Inflammatory macrophage (primary cell): Measurements from ENCODE around the gene KHDRBS1.
"Not testable (repeated sequence)": the region's sequence is repeated elsewhere in the genome, so short reads cannot be mapped to it uniquely, and the experiment has no call there.

Source experiments
- DNase-seq, 2 donors: peaks; one replicate each; pipeline ENCODE4 v3.0.0-alpha.2; 2020 to 2022

Gene KHDRBS1

DNA sequence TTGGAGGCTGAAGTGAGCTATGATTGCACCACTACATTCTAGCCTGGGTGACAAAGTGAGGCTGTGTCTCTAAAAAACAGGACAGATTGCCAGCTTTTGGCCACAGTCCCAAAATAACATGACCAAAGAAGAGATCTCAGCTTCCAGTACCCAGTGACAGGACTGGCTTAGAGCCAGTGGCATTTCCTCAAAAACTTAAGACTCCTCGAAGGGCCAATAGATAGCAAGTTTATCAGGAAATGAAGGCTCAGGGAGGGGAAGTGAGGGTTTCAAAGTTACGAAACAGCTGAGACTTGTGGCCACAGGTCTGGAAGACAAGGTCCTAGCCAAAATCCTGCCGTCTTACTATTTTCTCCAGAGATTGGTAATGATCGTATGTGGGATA is 52.8 kb downstream of the KHDRBS1 start:
- peak; percentile 95 to 98 for DNase-seq

DNA sequence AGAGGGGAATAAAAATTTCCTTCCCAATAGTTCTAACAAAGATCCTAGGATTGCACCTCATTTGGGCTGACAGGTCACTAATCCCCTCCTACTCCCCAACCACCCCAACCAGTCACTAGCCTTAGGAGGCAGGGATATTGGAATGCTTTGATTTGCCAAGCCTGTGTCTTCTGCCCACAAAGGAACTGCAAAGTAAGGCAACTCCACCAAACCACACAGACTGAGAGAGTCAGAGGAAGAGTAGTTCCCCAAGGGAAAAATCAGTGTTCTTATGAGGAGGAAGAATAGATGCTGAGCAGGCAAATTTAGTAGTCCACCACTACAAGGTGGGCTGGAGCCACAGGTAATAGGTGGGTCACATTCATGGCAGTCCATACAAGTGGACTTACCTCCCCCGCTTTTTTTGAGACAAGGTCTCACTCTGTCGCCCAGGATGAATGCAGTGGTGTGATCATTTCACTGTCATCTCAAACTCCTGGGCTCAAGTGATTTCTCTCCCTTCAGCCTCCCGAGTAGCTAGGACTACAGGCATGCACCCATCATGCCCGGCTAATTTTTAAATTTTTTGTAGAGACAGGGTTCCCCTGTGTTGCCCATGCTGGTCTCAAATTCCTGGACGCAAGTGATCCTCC is 55.4 kb downstream of the KHDRBS1 start:
- DNase-seq, result peak; percentile 38 to 43

DNA sequence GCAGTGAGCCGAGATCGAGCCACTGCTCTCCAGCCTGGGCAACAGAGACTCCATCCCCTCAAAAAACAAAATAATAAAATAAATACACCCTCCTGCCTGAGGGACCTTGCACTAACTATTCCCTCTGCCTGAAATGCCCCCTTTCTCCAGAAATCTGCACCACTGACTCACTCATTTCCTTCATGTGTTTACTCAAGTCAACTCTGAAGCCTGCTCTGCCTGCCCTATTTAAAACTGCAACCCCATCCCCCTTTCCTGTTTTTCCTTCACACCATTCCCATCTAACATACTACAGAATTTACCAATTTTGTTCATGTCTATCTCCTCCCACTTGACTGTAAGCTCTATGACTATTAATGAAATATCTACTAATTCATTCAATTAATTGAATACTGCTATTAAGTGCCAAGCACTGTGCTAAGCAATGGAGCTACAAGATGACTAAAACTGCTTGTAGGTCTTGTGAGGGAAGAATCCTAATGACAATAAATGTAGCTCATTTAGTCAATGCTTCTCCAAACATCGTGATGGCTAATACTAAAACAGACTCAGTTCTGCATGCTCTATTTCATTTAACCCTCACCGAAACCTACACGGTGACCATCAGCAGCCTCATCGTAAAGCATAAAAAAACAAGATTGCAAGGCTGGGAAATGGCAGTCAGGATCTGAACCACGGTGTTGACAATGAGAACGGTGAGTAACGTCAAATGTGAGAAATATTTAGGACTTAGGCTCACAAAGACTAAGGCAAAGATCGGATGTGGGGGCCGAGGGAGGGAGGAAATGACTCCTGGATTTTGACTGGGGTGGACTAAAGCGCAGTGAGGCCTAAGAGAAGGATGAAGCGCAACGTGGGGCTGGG is 58.3 kb downstream of the KHDRBS1 start:
- DNase-seq, result no peak

DNA sequence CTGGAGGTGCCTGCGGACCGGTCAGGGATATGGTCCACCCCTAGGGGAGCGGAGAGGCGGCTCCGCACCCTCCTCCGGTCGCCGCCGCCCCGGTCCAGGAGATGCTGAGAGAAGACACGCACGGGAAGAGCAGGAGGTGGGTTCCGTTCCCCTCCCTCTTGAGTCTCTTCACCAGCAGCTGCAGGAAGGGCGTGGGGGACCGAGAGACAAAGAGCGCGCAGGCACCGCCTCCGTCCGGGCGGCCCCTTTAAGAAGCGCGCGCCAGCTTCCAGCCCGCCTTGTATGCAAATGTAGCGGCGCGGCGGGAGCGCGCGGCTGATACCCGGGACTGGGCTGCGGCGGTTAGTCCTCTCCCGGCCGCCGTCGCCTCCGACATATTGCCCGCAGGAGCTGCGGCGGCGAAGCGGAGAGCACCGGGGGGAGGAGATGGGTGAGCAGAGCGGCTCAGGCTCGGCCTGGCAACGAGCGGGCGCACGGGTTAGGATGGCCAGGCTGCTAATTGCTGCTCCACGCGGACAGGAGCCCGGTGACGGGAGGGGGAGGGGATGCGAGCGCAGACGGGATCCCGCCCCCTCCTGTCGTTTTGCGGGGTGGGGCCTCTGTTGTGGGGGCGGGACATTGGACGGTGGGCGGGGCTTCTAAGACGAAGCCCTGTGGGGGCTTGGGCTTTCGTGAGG is 59.1 kb downstream of the KHDRBS1 start, which contains the start of gene TMEM39B:
Gene TMEM39B, plus strand, starts transcription at position 318 of the 677 bp plus-strand sequence. Its CDS starts 109 bp downstream, at position 427.
- DNase-seq, result peak; percentile 92 to 95

DNA sequence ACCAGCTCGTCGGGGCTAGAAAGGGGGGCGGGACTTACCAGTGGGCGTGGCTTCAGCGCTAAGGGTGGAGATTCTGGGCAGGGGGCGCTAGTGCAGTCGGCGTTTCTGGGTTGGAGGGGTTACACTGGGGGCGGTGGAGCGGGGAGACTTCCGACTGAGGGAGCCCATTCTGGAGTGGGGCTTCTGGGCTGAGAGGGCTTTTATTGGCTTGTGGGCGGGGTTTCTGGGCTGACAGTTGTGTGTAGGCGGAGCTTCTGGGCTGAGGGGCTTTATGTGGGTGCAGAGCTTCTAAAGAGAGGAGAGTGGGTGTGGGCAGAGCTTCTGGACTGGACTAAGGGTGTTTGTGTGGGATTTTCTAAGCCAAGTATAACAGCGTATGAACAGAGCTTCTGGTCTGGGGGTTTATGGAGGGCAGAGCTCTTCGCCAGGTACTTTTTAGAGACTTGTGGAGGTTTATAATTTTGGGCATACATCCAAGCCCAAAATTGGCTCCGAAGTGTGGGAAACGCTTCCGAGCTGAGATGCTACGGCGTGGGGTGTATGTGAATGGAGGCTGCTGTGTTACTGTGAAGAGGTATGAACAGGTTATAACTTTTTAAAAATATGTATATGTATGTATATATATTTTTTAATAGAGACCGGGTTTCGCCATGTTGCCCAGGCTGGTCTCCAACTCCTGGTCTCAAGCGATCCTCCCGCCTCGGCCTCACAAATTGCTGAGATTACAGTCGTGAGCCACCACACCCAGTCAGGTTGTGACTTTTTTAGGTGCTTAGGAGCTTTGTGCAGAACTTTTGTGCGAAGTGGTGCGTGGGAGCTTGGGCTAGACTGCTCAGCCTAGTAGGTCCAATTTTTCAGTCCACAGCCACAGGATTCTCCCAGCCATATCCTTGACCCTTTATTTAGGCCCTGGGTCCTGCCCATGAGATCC is 59.9 kb downstream of the KHDRBS1 start:
- DNase-seq, result no peak

DNA sequence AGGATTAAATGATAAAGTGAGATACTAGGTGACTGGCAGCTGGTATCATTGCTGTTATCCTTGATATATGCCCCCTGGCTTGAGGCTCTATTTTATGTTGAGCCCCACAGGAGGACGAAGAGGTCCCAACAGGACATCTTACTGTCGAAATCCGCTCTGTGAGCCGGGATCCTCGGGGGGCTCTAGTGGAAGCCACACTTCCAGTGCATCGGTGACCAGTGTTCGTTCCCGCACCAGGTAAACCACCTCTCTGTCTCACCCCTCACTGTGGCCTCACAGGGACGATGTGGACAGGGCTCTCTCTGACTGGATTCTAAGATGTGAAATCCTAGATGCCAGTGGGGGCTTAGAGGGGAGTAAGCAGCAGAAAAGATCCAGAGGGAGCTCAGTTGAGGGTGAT is 61.2 kb downstream of the KHDRBS1 start:
- no peak for DNase-seq

DNA sequence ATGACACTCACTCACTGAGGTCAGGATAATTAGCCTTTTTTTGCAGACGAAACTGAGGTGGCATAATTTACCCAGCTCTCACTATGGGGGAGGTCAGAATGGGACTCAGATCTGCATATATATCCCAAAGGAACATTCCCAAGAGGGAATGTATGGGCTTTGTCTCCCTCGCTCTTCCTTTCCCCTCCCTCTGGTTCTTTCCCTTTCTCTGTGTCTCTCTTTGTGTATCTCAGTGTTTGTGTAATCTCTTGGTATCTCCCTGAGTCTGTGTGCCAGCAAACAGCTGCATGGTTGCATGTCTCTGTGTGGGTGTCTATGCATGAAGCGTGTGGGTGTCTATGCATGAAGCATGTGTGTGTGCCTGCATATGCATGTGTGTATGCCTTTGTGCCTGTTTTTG is 63.8 kb downstream of the KHDRBS1 start:
- no peak for DNase-seq

DNA sequence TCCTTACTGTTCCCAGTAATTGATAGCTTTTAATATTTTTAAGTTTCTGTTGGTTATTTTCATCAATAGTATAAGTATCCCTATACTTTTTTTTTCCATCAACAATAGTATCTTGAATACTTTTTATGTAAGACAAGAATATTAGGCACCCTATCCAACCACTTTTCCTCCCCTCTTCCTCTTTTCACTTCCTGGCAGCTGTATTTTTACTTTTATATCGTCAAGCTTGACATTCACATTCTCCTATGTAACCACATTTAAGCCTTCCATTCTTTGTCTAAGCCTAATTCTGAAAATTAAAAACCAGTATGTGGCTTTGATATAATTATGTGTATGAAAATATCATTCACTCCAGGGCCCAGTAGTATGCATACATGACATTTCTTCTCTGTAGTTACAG is 68.4 kb downstream of the KHDRBS1 start:
- no peak for DNase-seq

DNA sequence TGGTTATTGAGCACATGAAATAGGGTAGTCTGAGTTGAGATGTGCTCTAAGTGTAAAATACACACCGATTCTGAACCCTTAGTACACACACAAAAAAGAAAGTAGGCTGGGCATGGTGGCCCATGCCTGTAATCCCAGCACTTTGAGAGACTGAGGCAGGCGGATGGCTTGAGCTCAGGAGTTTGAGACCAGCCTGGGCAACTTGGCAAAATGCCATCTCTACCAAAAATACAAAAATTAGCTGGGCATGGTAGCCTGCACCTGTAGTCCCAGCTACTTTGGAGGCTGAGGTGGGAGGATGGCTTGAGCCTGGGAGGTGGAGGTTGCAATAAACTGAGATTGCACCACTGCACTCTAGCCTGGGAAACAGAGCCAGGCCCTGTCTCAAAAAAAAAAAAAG is 72.7 kb downstream of the KHDRBS1 start:
- DNase-seq, result not testable (repeated sequence)

DNA sequence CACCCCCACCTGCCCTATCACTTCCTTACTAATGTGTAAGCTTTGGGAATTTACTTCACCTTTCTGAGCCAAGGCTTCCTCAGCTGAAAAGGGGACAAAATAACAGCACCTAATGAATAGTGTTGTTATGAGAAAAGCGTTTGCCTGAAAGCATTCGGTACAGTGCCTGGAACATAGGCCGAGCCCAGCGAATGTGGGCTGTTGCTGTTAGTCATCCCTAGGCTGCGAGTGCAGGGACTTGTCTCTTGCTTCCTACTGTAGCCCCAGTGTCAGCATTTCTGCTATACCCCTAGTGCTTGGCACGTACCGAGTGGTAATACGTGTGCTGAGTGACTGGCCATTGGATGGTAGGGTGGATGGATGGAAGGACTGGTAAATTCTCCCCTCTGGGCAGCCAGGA is 77.5 kb downstream of the KHDRBS1 start:
- no peak for DNase-seq

DNA sequence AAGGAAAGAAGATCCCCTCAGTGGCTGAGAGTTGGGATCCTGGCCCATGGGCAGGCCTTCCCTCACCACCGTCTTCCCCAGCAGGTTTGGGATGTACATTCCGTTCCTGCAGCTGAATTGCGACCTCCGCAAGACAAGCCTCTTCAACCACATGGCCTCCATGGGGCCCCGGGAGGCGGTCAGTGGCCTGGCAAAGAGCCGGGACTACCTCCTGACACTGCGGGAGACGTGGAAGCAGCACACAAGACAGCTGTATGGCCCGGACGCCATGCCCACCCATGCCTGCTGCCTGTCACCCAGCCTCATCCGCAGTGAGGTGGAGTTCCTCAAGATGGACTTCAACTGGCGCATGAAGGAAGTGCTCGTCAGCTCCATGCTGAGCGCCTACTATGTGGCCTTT is 77.9 kb downstream of the KHDRBS1 start:
- DNase-seq, result no peak
